Measurements from ENCODE around the gene LANCL2. TPM values are rescaled to one million over a fixed set of nuclear protein-coding genes. Genes with fewer than 3 reads are reported as not detected.
A peak's percentile ranks its signal among the peaks of the same experiment; 100 is the strongest.
"Not testable (repeated sequence)": the region's sequence is repeated elsewhere in the genome, so short reads cannot be mapped to it uniquely, and the experiment has no call there.

Gene LANCL2
- total and polyA plus RNA-seq, 2 experiments from 2014 or later = 11.7 to 13.8 TPM

DNA sequence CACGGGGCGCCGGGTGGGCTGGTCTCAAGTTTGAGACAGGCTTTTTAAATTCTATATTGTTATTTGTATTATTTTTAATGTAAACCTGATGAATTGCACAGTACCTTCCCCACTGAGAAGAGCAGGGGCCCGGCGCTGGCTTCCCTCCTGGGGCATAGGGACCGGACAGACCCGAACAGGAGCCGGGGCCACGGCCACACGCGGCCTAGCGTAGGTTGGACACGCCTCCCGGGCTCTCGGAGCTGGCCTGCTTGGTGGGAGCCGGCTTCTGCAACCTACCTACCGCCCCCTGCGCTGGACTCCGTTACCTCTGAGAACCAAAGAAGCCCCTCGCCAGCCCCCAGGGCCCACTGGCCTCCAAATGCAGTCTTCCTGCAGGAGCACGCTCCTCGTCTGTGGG, 19.8 kb upstream of the LANCL2 start:
- H3K36me3 ChIP-seq (ENCODE audit: low read depth) = no peaks in the 10 kb centered on the region
- no peak overlapping the region for H3K4me3 ChIP-seq
- 83 to 84% methylated on average over 22 of the region's 22 CpGs for WGBS, 2 experiments (ENCODE audit: low coverage in 1 of 2, low lambda C conversion rate in 2 of 2, missing lambda C conversion rate in 2 of 2)
- H3K9me2 ChIP-seq (ENCODE audit: insufficient read depth) = no peaks in the 10 kb centered on the region
- H4K20me1 ChIP-seq (ENCODE audit: insufficient read depth) = no peaks in the 10 kb centered on the region
- no peaks in the 10 kb centered on the region for H3F3A ChIP-seq (ENCODE audit: insufficient read depth)
- H3K4me1 ChIP-seq (ENCODE audit: insufficient read depth) = peaks cover 11% of the 10 kb centered on the region
- H3K9me3 ChIP-seq (ENCODE audit: low read depth) = no peaks in the 10 kb centered on the region
- H3K27me3 ChIP-seq (replicated peaks; ENCODE audit: insufficient read depth) = no peaks in the 10 kb centered on the region; the same call in 1 of the 2 replicates
- H3K79me2 ChIP-seq (ENCODE audit: insufficient read depth) = no peaks in the 10 kb centered on the region
- TF ChIP-seq EZH2 (IDR thresholded peaks at IDR 0.05; ENCODE audit: insufficient read depth, poor library complexity, severe bottlenecking) = no peak
- no peak overlapping the region for H3K27ac ChIP-seq
- H3K4me2 ChIP-seq (ENCODE audit: unreplicated experiment) = no peak overlapping the region
- in situ Hi-C loops (cut with MboI) = no loop called here
- peak overlapping the region; percentile 60; the same call in 1 of the 2 replicates for H2AFZ ChIP-seq
- DNase-seq = no peak
- H3K9ac ChIP-seq = no peak overlapping the region

DNA sequence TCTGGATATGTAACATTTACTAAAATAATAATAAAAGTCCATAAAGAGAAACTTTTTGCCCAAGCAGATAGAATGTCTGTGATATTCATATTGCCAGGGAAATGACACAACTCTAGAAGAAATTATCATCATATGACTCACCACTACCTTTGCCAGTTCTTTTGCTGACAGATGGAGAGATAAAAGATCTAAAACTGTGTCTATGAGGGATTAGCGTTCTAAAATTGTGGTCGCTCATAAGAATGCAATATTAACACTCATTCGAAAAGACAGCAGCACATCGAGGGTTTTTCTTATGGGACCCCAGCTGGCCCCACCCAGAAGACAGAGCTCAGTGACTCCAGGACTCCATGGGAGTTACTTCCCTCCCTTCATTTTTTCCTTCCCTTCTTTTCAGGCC, 16.6 kb upstream of the LANCL2 start:
- H2AFZ ChIP-seq = no peak overlapping the region
- in situ Hi-C loops (cut with MboI) = no loop called here
- H3K27me3 ChIP-seq (replicated peaks; ENCODE audit: insufficient read depth) = no peaks in the 10 kb centered on the region; the same call in 1 of the 2 replicates
- H3K9me2 ChIP-seq (ENCODE audit: insufficient read depth) = no peaks in the 10 kb centered on the region
- H3K4me3 ChIP-seq = no peak overlapping the region
- DNase-seq = peak; percentile 79
- no peaks in the 10 kb centered on the region for H3K36me3 ChIP-seq (ENCODE audit: low read depth)
- peaks cover 11% of the 10 kb centered on the region for H3K4me1 ChIP-seq (ENCODE audit: insufficient read depth)
- H3K27ac ChIP-seq = no peak overlapping the region
- H4K20me1 ChIP-seq (ENCODE audit: insufficient read depth) = no peaks in the 10 kb centered on the region
- no peak overlapping the region for H3K9ac ChIP-seq
- H3K79me2 ChIP-seq (ENCODE audit: insufficient read depth) = no peaks in the 10 kb centered on the region
- WGBS, 2 experiments (ENCODE audit: low coverage in 1 of 2, low lambda C conversion rate in 2 of 2, missing lambda C conversion rate in 2 of 2) = 1 to 3% methylated on average over 4 of the region's 4 CpGs
- peak overlapping the region; percentile 19 for H3K4me2 ChIP-seq (ENCODE audit: unreplicated experiment)
- no peaks in the 10 kb centered on the region for H3K9me3 ChIP-seq (ENCODE audit: low read depth)
- TF ChIP-seq EZH2 (IDR thresholded peaks at IDR 0.05; ENCODE audit: insufficient read depth, poor library complexity, severe bottlenecking) (no peak), EZH2phosphoT487 (IDR thresholded peaks at IDR 0.05; ENCODE audit: insufficient read depth, low read depth) (no peak)
- no peaks in the 10 kb centered on the region for H3F3A ChIP-seq (ENCODE audit: insufficient read depth)

DNA sequence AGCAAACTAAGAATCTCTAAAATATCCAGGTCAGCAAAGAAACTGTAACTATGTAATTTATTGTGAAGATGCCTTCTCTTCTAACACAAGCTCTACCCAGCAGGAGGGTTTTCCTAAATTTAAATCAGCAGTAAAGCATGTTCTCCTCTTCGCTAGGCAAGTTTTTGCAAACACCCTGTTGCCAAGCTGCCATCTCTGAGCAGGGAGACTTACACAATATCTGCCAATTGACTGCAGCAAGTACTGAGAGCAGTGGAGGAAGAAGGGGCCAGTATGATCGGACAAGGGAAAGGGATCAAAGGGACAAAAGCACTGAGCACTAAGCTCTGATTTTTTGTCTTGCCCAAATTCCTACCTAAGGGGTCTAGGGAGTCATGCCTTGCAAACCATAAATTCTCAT, 16.0 kb upstream of the LANCL2 start:
- H3K4me1 ChIP-seq (ENCODE audit: insufficient read depth) = peaks cover 11% of the 10 kb centered on the region
- H3K9ac ChIP-seq = no peak overlapping the region
- no peaks in the 10 kb centered on the region for H3F3A ChIP-seq (ENCODE audit: insufficient read depth)
- H3K4me3 ChIP-seq = no peak overlapping the region
- H2AFZ ChIP-seq = no peak overlapping the region
- no peaks in the 10 kb centered on the region for H4K20me1 ChIP-seq (ENCODE audit: insufficient read depth)
- in situ Hi-C loops (cut with MboI) = no loop called here
- DNase-seq = peak; percentile 15
- no peaks in the 10 kb centered on the region; the same call in 1 of the 2 replicates for H3K27me3 ChIP-seq (replicated peaks; ENCODE audit: insufficient read depth)
- peak overlapping the region; percentile 19 for H3K4me2 ChIP-seq (ENCODE audit: unreplicated experiment)
- no peaks in the 10 kb centered on the region for H3K79me2 ChIP-seq (ENCODE audit: insufficient read depth)
- TF ChIP-seq EZH2phosphoT487 (IDR thresholded peaks at IDR 0.05; ENCODE audit: insufficient read depth, low read depth) = no peak
- no peak overlapping the region for H3K27ac ChIP-seq
- H3K9me2 ChIP-seq (ENCODE audit: insufficient read depth) = no peaks in the 10 kb centered on the region
- H3K9me3 ChIP-seq (ENCODE audit: low read depth) = no peaks in the 10 kb centered on the region
- WGBS, 2 experiments (ENCODE audit: low coverage in 1 of 2, low lambda C conversion rate in 2 of 2, missing lambda C conversion rate in 2 of 2) = 58 to 62% methylated on average over 2 of the region's 2 CpGs
- no peaks in the 10 kb centered on the region for H3K36me3 ChIP-seq (ENCODE audit: low read depth)

DNA sequence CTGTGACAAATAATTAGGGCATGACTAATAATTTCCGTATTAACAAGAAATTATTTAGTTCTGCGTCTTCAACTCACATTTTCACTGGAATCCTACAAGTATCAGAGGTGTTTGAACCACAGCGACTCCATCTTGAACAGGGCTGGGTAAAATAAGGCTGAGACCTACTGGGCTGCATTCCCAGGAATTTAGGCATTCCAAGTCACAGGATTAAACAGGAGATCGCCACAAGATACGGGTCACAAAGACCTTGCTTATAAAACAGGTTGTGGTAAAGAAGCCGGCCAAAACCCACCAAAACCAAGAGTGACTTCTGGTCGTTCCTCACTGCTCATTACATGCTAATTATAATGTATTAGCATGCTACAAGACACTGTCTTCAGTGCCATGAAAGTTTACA, 14.9 kb upstream of the LANCL2 start:
- Histone ChIP-seq H4K20me1 (ENCODE audit: insufficient read depth) (no peaks in the 10 kb centered on the region), H3K27ac (no peak overlapping the region), H3K27me3 (replicated peaks; ENCODE audit: insufficient read depth) (no peaks in the 10 kb centered on the region; the same call in 1 of the 2 replicates), H3K9me2 (ENCODE audit: insufficient read depth) (no peaks in the 10 kb centered on the region), H3K9me3 (ENCODE audit: low read depth) (no peaks in the 10 kb centered on the region), H3K79me2 (ENCODE audit: insufficient read depth) (no peaks in the 10 kb centered on the region), H3K36me3 (ENCODE audit: low read depth) (no peaks in the 10 kb centered on the region), H3K4me2 (ENCODE audit: unreplicated experiment) (no peak overlapping the region), H3F3A (ENCODE audit: insufficient read depth) (no peaks in the 10 kb centered on the region), H3K4me3 (no peak overlapping the region), H3K9ac (no peak overlapping the region), H2AFZ (no peak overlapping the region), H3K4me1 (ENCODE audit: insufficient read depth) (peaks cover 11% of the 10 kb centered on the region)
- no peak for DNase-seq
- WGBS, 2 experiments (ENCODE audit: low coverage in 1 of 2, low lambda C conversion rate in 2 of 2, missing lambda C conversion rate in 2 of 2) = 78 to 84% methylated on average over 7 of the region's 7 CpGs
- no peak for TF ChIP-seq EZH2 (IDR thresholded peaks at IDR 0.05; ENCODE audit: insufficient read depth, poor library complexity, severe bottlenecking)
- no peak for TF ChIP-seq EZH2phosphoT487 (IDR thresholded peaks at IDR 0.05; ENCODE audit: insufficient read depth, low read depth)
- in situ Hi-C loops (cut with MboI) = no loop called here

DNA sequence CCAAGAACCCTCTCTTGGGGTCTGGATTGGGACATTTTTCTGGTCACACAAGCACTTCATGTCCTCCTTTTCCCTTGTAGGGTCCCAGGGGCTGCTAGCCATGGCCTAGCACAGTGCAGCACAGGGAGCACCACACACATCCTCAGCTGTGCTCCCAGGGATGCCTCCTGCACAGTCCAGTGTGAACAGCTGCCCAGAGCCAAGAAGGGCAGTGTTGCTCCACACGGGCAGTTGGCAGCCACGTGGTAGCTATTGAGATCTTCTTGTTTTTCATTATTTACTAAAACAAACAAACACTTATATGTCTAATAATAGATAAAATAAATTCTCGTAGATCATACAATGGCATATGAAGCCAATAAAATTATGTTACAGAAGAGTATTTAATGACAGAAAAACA, 13.9 kb upstream of the LANCL2 start:
- peaks cover 11% of the 10 kb centered on the region for H3K4me1 ChIP-seq (ENCODE audit: insufficient read depth)
- no peaks in the 10 kb centered on the region; the same call in 1 of the 2 replicates for H3K27me3 ChIP-seq (replicated peaks; ENCODE audit: insufficient read depth)
- H3K9me2 ChIP-seq (ENCODE audit: insufficient read depth) = no peaks in the 10 kb centered on the region
- H3K9me3 ChIP-seq (ENCODE audit: low read depth) = no peaks in the 10 kb centered on the region
- H3K27ac ChIP-seq = no peak overlapping the region
- no peak for DNase-seq
- no peak overlapping the region for H3K9ac ChIP-seq
- no peak for TF ChIP-seq EZH2phosphoT487 (IDR thresholded peaks at IDR 0.05; ENCODE audit: insufficient read depth, low read depth)
- TF ChIP-seq EZH2 (IDR thresholded peaks at IDR 0.05; ENCODE audit: insufficient read depth, poor library complexity, severe bottlenecking) = no peak
- H3F3A ChIP-seq (ENCODE audit: insufficient read depth) = no peaks in the 10 kb centered on the region
- 74 to 84% methylated on average over 3 of the region's 3 CpGs for WGBS, 2 experiments (ENCODE audit: low coverage in 1 of 2, low lambda C conversion rate in 2 of 2, missing lambda C conversion rate in 2 of 2)
- H3K79me2 ChIP-seq (ENCODE audit: insufficient read depth) = no peaks in the 10 kb centered on the region
- H3K4me2 ChIP-seq (ENCODE audit: unreplicated experiment) = no peak overlapping the region
- H4K20me1 ChIP-seq (ENCODE audit: insufficient read depth) = no peaks in the 10 kb centered on the region
- H2AFZ ChIP-seq = no peak overlapping the region
- H3K36me3 ChIP-seq (ENCODE audit: low read depth) = no peaks in the 10 kb centered on the region
- no peak overlapping the region for H3K4me3 ChIP-seq
- in situ Hi-C loops (cut with MboI) = no loop called here

DNA sequence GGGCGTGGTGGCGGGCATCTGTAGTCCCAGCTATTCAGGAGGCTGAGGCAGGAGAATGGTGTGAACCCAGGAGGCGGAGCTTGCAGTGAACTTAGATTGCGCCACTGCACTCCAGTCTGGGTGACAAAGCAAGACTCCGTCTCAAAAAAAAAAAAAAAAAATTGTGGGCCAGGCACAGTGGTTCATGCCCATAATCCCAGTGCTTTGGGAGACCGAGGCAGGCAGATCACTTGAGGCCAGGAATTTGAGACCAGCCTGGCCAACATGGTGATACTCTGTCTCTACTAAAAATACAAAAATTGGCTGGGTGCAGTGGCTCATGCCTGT, 12.2 kb upstream of the LANCL2 start:
- H3F3A ChIP-seq (ENCODE audit: insufficient read depth); H4K20me1 ChIP-seq (ENCODE audit: insufficient read depth); H3K4me3 ChIP-seq; H3K27me3 ChIP-seq (replicated peaks; ENCODE audit: insufficient read depth); H3K9me3 ChIP-seq (ENCODE audit: low read depth); H2AFZ ChIP-seq; H3K27ac ChIP-seq; H3K4me2 ChIP-seq (ENCODE audit: unreplicated experiment); H3K9ac ChIP-seq; in situ Hi-C loops (cut with MboI); H3K79me2 ChIP-seq (ENCODE audit: insufficient read depth); H3K9me2 ChIP-seq (ENCODE audit: insufficient read depth); H3K36me3 ChIP-seq (ENCODE audit: low read depth); DNase-seq: not testable (repeated sequence)
- peaks cover 11% of the 10 kb centered on the region for H3K4me1 ChIP-seq (ENCODE audit: insufficient read depth)
- WGBS, 2 experiments (ENCODE audit: low coverage in 1 of 2, low lambda C conversion rate in 2 of 2, missing lambda C conversion rate in 2 of 2) = 81 to 83% methylated on average over 5 to 6 of the region's 6 CpGs

Measured in GM23248 (cell line).